ENCODE measurements around the gene ZNF665.
A peak's percentile ranks its signal among the peaks of the same experiment; 100 is the strongest.
"Not testable (repeated sequence)": the region's sequence is repeated elsewhere in the genome, so short reads cannot be mapped to it uniquely, and the experiment has no call there.

Gene ZNF665

GRCh38 chr19:53192771-53193534, at the start of gene ZNF665:
Gene ZNF665, minus strand, starts transcription at chr19:53193358. Its CDS starts 10,460 bp downstream, at chr19:53182898.
- DNase-seq (ENCODE audit: low read depth in 2 of 2) = peak; percentile 64

- no peak for DNase-seq (ENCODE audit: low read depth in 2 of 2)
These were observed 44.1 kb upstream of the ZNF665 start for GRCh38 chr19:53237114-53237777.

GRCh38 chr19:53224606-53225005, 31.4 kb upstream of the ZNF665 start:
- DNase-seq (ENCODE audit: low read depth in 2 of 2) = no peak

GRCh38 chr19:53222716-53223115, 29.6 kb upstream of the ZNF665 start:
- DNase-seq (ENCODE audit: low read depth in 2 of 2) = not testable (repeated sequence)

GRCh38 chr19:53212703-53213320, 19.7 kb upstream of the ZNF665 start:
- DNase-seq (ENCODE audit: low read depth in 2 of 2) = no peak

GRCh38 chr19:53211554-53211953, 18.4 kb upstream of the ZNF665 start:
- DNase-seq (ENCODE audit: low read depth in 2 of 2) = not testable (repeated sequence)

GRCh38 chr19:53196777-53197396, 3.7 kb upstream of the ZNF665 start:
- DNase-seq (ENCODE audit: low read depth in 2 of 2) = peak; percentile 75 to 77

- peak; percentile 49 to 51 for DNase-seq (ENCODE audit: low read depth in 2 of 2)
These were observed 2.2 kb upstream of the ZNF665 start for GRCh38 chr19:53195265-53195903.

- no peak for DNase-seq (ENCODE audit: low read depth in 2 of 2)
These were observed 521 bp upstream of the ZNF665 start for GRCh38 chr19:53193535-53194222.

GRCh38 chr19:53190253-53190652, 2.9 kb downstream of the ZNF665 start:
- no peak for DNase-seq (ENCODE audit: low read depth in 2 of 2)

- not testable (repeated sequence) for DNase-seq (ENCODE audit: low read depth in 2 of 2)
These were observed 3.4 kb downstream of the ZNF665 start for GRCh38 chr19:53189691-53190198.

- not testable (repeated sequence) for DNase-seq (ENCODE audit: low read depth in 2 of 2)
These were observed 7.8 kb downstream of the ZNF665 start for GRCh38 chr19:53185155-53185882.

- DNase-seq (ENCODE audit: low read depth in 2 of 2) = no peak
These were observed 9.9 kb downstream of the ZNF665 start for GRCh38 chr19:53183146-53183764.

GRCh38 chr19:53182202-53182601, 11.0 kb downstream of the ZNF665 start:
- no peak for DNase-seq (ENCODE audit: low read depth in 2 of 2)

GRCh38 chr19:53177986-53178385, 15.2 kb downstream of the ZNF665 start:
- DNase-seq (ENCODE audit: low read depth in 2 of 2) = no peak

GRCh38 chr19:53172889-53173288, 20.3 kb downstream of the ZNF665 start:
- DNase-seq (ENCODE audit: low read depth in 2 of 2) = no peak

GRCh38 chr19:53165691-53166091, 27.5 kb downstream of the ZNF665 start:
- DNase-seq (ENCODE audit: low read depth in 2 of 2) = no peak

- no peak for DNase-seq (ENCODE audit: low read depth in 2 of 2)
These were observed 32.0 kb downstream of the ZNF665 start for GRCh38 chr19:53161123-53161522.

GRCh38 chr19:53160350-53160749, 32.8 kb downstream of the ZNF665 start:
- no peak for DNase-seq (ENCODE audit: low read depth in 2 of 2)
